HK-2 (cell line): ENCODE results near the gene CSMD2.

ENCODE experiments used
- DNase-seq: peaks from one replicate; pipeline ENCODE4 v3.0.0-alpha.2; 2018; ENCODE audit not compliant: unreplicated experiment

CSMD2 gene

DNA sequence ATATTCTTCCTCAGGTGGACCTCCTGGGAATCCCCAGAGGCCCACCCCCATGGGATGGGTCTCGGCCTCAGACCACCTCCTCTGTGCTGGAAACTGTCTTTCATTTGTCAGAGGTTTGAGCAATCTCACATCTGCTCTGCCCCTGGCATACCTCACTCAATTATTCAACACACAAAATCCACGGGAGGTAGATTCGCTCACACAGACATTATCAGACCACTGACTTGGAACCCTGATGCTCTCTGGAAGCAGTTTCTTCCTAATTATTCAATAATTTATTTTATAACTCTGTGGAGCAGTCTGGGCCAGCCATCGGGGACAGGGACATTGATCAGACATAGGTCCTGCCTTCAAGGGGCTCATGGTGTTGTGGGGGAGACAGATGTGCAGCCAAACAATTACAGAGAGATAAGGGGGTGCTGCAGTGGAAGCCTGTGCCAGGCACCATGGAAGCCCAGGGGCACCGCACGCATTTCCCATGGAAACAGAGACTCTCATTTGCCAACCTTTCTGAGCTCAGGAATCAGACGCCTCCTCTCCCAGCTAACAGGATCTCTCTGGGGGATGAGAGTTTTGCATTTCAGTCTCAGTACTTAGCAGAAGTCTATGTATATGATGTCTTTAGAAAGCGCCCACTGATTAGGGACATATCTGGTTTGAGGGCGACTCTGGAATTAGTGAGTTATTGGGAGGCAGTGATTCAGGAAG, 204.7 kb downstream of the CSMD2 start:
- no peak for DNase-seq

DNA sequence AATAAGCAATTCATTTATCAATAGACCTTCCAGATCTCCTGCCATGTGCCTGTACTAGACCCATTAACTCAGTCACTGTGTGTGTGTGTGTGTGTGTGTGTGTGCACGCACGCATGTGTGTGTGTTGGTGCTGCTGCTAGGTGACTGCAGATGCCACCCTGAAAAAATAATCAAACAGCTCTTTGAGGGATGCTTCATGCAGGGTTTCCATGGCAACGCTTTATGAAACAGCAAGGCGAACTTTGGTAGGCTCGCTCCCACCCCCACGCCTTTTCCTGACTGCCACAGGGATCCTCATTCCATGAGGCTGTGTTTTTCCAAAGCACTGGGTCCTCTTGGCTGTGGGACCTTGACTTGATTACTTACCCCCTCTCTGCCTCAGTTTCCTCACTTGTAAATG, 207.2 kb downstream of the CSMD2 start:
- no peak for DNase-seq

DNA sequence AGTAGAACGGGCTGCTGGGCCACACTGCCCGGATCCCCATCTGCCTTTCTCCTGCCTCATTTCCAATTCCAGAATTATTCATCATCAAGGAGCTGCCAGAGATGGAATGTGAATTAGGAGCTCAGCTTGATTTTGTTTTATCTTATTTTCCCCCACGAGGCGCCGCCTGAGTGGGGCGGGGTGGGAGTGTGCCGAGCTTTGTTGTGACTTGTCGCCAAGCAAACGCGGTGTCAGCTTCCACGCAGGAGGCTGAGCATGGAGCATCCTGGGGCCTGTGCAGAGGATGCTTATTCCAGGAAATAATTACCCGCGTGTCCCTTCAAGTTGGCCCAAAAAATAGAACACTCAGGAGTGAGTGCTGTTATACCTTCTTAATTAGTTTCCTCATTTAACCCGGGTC, 209.9 kb downstream of the CSMD2 start:
- no peak for DNase-seq

DNA sequence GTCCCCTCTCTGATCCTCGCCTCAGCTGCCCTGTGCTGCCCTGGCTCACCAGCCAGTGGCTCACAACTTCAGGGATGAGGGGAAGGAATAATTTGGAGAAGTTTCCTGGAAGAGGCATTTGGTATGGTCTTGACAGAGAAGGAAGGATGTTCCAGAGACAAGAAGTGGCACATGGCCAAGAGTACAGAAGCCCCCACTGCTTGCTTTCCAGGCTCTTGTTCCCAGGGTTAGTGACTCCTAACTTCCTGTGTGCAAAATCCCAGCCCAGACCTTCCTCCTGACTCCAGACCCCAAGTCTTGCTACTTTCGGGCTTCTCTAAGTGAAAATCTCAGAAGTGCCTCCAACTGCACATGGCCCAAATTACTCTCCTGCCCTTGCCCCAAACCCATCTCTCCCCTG, 215.5 kb downstream of the CSMD2 start:
- DNase-seq: no peak

DNA sequence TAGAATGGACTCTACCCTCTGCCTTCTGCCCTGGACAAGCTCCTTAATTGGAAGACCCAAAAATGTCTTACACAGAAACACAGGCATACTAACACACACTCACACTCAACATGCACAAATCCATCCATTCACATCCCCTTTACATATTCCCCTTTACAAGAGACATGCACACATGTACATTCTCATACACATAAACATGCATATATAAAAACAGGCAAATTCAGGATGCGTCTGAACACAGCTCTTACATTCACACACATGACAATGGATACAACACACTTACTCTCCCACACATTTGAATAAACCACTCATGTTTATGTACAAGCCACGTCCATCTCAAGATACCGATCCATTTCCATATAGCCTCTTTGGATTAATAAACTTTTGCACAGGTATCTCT, 216.7 kb downstream of the CSMD2 start:
- DNase-seq: no peak

DNA sequence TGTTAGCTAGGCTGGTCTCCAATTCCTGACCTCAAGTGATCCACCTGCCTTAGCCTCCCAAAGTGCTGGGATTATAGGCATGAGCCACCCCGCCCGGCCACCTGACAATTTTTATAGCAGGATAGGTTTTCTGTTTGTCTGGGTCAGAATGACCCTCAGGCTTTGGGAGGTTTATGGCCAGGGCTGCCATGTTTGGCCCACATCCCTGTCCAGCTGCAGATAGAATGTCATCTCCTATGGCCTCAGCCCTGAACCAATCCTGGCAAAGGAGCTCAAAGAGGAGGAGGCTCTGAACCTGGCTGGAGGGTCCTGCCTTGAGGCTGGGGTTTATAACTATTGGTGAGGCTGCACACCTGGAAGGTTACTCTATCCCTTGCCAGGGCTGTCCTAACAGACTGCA, 218.2 kb downstream of the CSMD2 start:
- no peak for DNase-seq

DNA sequence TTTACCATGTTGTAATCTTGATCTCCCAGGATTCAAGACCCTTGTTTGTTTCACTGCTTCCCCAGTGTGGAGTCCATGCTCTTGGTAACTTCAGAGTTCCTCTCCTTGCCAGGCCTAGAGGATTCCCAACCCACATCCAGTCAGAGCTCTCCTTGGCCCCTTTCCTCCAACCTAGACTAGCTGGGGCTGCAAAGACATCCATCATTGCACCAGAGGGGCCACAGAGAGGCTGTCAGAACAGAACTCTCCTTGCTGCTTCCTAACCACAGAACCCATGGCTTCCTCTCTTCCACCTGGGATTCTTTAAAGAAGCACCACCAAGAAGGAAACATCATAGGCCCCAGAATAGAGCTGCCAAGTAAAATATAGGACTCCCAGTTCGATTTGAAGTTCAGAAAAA, 220.2 kb downstream of the CSMD2 start:
- DNase-seq: no peak

DNA sequence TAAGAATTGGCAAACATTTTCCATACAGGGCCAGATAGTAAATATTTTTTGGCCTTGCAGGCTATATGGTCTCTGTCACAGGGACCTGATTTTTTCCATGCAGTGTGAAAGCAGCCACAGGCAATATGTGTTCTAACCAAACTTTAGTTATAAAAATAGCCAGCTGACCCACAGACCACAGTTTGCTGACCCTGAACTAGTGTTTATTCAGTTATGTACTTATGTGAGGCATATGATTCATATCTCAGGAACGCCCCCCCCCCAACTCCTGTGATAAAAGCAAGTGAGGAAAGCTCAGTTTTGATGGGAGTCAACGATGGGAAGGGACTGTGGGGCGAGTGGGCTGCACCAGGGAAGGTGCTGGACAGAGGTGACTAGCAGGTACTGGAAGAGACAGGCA, 221.1 kb downstream of the CSMD2 start:
- DNase-seq: peak; percentile 0

DNA sequence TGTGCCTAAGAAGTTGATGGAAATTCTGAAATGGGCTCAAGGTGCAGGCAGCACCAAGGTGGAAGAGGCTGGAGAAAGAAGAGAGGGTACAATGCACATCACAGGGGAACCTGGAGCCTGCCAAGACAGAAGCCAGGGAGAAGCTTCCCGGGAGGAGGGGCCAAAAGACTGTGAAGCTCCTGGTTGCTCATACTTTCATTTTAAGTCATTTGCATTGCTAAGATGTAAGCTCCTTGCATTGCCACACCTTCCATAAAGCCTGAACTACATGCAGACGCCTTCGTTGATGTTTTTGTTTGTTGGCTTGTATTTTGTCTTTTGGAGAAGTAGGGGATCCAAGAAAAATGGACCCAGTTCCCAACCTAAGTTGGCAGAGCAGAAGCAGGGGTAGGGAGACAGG, 232.2 kb downstream of the CSMD2 start:
- DNase-seq: no peak

DNA sequence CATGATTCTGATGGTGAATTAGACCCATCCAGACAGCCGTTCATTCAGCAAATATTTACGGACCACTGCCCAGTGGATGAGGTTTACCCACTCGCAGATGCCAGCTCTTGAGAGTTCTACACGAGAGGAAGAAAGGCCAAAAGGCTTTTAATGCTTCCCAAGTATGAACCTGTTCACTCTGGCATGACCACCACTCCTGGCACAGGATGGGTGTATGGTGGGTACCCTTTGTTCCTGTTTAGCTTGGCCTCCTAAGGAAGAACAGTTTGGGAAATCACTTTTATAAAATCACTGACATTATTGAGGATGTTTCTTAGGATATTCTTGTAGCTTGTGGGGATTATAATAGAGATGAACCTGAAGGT, 233.9 kb downstream of the CSMD2 start:
- DNase-seq: no peak

DNA sequence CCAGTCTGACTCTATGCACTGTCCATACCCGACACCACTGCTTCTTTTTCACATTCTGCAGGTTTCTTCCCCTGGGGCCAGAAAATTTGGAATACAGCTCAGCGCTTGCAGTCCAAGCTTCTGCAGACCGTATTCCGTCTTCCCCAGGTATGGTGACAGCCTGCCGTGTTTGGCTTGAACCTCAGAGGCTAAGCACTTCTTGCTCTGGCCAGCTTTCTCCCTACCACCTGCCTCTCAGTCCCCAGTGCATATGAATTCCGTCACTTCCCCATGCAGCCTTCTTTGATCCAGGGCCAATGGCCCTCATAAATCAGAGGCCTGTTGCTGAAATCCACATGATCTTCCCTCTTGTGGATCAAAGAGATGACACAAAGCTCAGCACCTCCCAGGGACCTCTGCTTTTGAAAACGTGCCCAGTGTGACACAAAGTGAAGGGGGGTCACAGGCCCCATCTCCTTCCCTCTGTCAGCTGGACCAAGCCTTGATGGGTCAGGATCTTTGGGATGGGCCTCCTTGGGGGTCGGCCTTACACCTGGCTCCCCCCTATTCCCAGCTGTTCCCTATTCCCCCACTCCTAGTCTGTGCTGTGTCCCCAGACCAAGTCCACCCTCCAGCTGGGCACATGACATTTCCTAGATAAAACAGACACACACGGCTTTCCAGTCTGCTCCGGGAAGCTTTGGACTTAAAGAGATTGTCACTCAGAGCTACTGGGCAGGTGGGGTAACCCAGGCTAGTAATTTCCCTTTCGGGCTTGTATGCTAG, 234.5 kb downstream of the CSMD2 start:
- DNase-seq: no peak

DNA sequence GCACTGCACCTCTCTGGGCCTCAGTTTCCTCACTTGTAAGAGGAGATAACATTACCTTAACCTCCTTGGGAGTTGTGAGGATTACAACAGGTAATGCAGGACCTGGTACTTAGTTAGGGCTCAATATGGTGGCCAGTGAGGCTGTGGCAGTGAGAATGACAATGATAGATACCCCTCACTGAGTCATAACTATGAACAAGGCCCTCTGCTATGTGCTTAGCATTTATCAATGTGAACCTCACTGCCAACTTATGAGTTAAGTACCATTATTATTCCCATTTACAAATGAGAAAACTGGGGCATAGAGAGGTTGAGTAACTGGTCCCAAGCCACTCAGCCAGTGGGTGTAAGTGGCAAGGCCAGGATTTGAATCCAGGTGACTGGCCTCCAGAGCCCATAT, 236.8 kb downstream of the CSMD2 start:
- DNase-seq: no peak

DNA sequence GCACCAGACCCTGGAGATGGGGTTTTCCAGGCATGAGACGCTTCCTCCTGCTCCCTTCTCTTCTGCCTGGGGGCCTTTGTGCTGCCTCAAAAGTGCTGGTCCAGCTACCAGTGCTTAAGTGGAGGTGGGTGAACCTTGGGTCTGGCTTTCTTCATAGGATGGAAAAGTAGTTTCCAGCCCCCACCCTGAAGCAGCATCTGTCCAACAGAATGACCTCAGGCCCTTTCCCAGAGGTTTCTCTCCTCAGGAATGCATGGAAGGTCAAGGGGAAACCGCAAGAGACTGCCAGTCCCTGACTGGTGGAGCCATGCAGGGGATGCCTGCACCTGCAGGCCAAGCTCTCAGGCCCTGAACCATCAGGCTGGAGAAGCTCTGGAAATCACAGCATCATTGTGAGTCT, 237.3 kb downstream of the CSMD2 start:
- DNase-seq: no peak

DNA sequence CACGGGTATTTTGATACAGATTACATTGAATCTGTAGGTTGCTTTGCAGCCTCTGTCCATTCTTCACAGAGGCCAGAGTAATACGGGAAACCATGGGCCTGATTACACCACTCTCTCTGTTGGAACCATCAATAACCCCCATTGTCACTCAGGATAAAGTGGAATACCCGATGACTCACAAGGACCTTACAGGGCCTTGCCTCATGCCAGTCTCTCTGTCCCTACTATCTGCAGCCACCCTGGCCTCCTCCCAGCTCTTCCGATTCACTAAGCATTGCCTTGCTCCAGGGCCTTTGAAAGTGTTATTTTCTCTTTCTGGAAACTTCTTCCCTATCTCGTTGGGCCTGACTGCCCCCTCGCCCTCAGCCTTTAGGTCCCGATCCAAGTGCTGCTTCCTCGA, 239.4 kb downstream of the CSMD2 start:
- no peak for DNase-seq

DNA sequence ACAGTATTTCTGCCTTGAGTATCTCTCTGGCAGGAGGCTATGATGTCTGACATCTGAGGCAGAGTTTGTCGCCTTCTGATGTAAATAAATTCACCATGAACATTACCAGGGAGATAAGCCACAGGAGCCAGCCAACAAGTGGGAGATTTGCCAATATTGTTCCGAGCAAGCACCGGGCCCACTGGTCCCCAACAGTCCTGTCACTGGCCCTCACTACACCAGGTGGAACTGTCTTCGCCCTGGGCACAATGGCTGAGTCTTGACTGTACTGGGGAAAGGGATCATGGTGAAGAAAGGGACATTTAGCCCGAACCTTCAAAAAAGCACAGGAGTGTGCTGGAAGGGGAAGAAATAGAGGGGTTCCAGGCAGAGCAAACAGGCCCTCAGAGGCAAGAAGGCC, 243.7 kb downstream of the CSMD2 start:
- no peak for DNase-seq

DNA sequence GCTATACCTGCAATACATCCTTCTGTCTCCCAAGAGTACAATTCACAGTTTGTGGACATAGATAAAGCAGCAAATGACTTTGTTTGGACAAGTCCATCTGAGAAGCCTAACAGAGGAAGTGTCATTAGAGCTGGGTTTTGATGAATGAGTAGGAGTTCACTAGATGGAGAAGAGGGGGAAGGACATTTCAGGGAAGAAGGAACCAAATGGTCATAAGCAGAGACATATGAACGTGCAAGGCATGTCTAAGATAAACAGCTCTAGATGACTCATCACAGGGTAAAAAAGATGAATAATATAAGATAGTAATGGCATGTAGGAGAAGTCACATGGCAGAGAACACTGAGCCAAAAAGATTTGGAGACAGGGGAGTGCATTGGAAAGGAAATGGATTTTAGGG, 246.7 kb downstream of the CSMD2 start:
- no peak for DNase-seq

DNA sequence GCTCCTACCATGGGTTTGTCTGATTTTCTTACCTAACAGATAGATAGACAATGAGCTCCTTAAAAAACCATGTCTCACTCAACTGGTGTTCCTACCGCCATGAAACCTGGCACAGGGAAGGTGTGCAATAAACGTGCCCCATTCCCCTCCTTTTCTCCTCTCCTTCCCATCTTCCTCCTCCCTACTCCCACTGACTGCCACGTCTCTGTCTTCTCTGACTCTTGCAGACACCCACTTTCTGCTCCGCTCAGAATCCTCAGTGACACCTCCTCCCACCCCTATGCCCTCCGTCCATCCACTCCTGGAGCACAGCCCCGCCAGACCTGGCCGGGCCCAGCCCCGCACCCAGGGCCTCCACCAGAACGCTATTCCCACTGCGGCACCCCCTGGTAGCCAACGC, 248.2 kb downstream of the CSMD2 start:
- no peak for DNase-seq

DNA sequence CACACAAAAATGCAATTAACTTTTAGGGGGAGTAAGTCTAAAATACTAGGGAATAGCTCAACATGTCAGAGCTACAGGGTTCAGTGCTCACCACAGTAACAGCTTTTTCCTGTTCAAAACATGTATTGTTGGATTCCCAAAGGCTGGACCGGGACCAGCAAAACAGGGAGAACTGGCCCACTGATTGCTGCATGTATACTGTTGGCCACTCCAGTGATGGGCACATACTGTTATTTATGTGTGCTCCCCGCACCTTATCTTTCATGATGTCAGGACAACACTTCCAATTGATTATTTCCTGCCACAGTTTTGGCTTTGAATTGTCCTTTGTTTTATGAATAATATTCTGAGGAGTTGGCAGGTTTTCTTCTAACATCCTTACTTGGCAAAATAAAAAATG, 250.5 kb downstream of the CSMD2 start:
- no peak for DNase-seq

DNA sequence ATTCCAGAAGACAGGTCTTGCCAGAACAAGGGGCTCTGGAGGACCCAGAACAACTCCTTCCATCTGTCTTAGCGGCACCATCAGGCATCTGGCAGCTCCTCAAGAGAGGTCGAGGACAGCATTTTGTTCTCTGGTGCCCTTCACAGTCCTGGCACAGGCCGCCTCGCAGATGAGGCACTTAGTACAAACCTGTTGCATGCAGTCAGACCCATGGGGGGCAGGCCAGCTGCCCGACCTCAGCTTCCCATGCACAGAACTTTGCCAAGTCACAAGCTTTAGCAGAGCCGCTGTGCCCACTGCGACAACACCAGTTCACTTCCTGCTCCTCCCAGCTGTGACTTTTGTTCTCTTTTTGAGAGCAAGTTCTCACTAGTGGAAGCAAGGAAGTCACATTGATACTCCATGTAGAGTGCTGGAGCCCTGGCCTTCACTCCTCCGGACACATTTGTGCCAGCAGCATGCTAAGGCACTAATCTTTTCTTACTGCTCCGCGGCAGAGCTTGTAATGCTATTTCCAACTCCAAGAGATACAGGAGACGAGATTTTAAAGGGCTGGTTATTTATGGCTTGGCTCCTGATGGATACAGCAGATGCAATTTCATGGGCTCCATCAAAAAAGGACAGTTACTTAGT, 256.6 kb downstream of the CSMD2 start:
- DNase-seq: no peak

DNA sequence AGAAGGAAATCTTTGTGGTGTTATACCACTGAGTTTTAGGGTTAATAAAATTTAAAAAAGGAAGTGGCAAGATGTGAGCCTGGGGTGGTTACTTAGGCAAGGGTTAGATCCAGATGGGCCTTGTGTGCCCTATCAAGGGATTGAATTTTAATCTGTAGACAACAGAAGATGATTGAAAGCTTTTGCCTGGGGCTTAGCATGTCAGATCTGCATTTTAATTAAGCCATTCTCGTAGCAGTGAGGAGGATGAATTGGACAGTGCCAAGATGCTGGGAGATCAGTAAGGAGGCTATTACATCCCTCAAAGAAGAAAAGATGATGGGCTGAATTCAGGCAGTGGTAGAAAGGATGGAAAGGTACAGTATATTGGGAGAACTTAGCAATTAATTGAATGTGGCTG, 258.9 kb downstream of the CSMD2 start:
- DNase-seq: no peak

DNA sequence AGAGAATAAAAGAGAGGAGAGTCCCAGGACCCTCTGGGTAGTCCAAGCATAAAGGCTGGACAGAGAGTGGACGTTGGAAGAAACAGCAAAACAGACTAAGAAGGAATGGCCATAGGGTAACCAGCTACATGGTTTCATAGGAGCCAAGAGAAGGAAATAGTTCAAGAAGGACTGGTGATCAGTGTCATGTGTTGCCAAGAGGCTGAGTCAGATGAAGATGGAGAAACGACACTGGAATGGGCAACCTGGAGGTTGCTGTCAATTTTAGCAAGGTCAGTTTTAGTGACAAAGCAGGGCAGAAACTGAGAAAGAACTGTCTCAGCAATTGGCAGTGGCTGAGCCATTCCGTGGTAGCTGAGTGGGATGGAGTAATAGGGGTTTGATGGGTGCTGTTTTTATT, 259.8 kb downstream of the CSMD2 start:
- no peak for DNase-seq

DNA sequence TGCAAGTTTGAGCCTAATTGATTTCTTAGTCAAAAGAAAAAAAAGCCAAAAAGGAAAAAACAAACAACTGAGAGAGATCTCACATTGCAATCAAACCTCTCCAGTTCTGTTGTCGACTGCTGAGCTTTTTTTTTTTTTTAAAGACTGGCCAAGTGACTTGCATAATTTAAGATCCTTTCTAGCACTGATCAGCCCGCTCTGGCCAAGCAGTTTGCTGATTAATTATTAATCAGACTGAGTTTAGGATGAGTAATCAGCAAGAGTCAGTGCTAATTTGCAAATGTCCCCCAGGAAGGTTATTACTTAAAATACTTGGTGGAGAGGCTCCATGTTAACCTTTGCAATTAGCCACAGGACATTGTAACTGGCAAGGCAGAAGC, 261.8 kb downstream of the CSMD2 start:
- no peak for DNase-seq

DNA sequence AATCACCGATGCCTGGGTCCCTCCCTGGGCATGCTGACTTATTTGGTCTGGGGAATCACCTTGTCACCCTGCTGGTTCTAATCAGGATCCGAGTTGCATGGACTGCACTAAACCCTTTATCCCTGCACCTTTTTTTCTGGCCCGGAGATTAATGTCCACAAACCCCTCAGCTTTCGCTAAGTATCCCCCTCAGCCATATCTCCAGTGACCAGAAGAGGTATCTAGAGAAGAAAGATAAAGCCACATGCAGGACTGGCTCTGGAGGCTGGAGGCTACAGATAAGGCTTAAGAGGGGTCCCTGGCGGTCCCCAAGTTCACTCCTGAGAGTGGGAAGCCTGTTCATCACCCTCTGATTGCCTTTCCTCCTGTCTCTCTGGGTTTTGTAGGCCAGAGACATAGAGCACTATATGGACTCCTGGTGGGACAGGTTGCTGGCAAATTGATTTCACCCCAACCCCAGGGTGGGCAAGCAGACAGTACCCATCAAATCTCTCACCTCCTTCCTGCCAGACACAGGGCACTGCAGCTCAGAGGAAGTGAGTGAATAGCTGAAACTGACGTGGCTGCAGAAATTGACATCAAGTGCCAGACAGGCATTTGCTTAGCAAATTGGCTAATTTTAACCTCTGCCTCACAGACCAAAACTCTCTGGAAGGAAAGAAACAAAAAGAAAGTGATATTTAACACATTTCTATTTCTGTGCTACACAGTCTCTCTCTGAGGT, 262.4 kb downstream of the CSMD2 start:
- DNase-seq: no peak
